Endothelial cell (in vitro differentiated cells): ENCODE measurements around the gene ITGA2. TPM values are rescaled to one million over a fixed set of nuclear protein-coding genes. Genes with fewer than 3 reads are reported as not detected.

ENCODE experiments used
- DNase-seq: peaks from one replicate; pipeline ENCODE4 v3.0.0; 2021; ENCODE audit warnings: low spot score
- H3K27ac Mint-ChIP-seq: one replicate; pipeline ENCODE4 v1.8.0; 2021; ENCODE audit warnings: mixed read lengths, inconsistent platforms; ENCODE audit not compliant: unreplicated experiment
- H3K27me3 Mint-ChIP-seq: one replicate; pipeline ENCODE4 v1.8.0; 2021; ENCODE audit warnings: mild to moderate bottlenecking, moderate library complexity, mixed read lengths, inconsistent platforms; ENCODE audit not compliant: unreplicated experiment
- H3K36me3 Mint-ChIP-seq: one replicate; pipeline ENCODE4 v1.8.0; 2021; ENCODE audit warnings: mild to moderate bottlenecking, low read depth, mixed read lengths, inconsistent platforms; ENCODE audit not compliant: unreplicated experiment
- H3K4me1 Mint-ChIP-seq: one replicate; pipeline ENCODE4 v1.8.0; 2021; ENCODE audit warnings: mild to moderate bottlenecking, mixed read lengths, inconsistent platforms; ENCODE audit not compliant: unreplicated experiment
- H3K4me3 Mint-ChIP-seq: one replicate; pipeline ENCODE4 v1.8.0; 2021; ENCODE audit warnings: mild to moderate bottlenecking, mixed read lengths, inconsistent platforms; ENCODE audit not compliant: unreplicated experiment
- H3K9me3 Mint-ChIP-seq: one replicate; pipeline ENCODE4 v1.8.0; 2021; ENCODE audit warnings: mixed read lengths, inconsistent platforms; ENCODE audit not compliant: unreplicated experiment
- total RNA-seq: library from RNA; stranded (reverse); fragmentation: NEBNext Ultra II Directional; extraction: Animal tissue kit (Norgen Biotek cat#: 25700); gene quantifications from one replicate; pipeline ENCODE4 v1.2.1, GENCODE V29; 2021; ENCODE audit not compliant: unreplicated experiment
- TF ChIP-seq, protein P1 (sequence below): fragments of 200-600 bp; sonication (generic); IDR thresholded peaks from one replicate; pipeline ENCODE4 v1.5.0; 2021; ENCODE audit warnings: antibody characterized with exemption; ENCODE audit not compliant: unreplicated experiment

ITGA2 gene
- total RNA-seq, 1 donor from 2014 or later = 15.1 TPM

DNA sequence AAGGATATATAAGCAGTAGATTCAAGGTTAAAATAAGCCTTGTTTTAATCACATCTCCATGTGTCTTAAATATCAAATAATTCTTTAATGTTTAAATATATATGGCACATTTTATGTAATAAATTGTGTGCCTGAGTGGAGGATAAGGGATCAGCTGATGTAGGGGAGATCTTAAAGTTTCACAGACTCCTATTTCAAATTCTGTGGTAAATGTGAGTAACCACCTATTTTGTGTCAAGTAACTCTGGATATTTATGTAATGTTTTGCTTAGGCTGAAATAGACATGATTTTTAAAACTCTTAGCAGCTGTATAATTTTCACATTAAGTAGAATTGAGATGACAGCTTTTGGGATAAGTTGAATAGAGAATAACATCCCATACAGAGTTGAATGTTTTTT, 41.3 kb upstream of the ITGA2 start:
- H3K9me3 Mint-ChIP-seq = no peaks in the 10 kb centered on the region
- H3K4me1 Mint-ChIP-seq = no peaks in the 10 kb centered on the region
- no peak overlapping the region for H3K27ac Mint-ChIP-seq
- no peaks in the 10 kb centered on the region for H3K27me3 Mint-ChIP-seq
- H3K4me3 Mint-ChIP-seq = no peak overlapping the region
- peaks cover 5% of the 10 kb centered on the region for H3K36me3 Mint-ChIP-seq
- no peak for DNase-seq
- TF ChIP-seq, protein P1, sequence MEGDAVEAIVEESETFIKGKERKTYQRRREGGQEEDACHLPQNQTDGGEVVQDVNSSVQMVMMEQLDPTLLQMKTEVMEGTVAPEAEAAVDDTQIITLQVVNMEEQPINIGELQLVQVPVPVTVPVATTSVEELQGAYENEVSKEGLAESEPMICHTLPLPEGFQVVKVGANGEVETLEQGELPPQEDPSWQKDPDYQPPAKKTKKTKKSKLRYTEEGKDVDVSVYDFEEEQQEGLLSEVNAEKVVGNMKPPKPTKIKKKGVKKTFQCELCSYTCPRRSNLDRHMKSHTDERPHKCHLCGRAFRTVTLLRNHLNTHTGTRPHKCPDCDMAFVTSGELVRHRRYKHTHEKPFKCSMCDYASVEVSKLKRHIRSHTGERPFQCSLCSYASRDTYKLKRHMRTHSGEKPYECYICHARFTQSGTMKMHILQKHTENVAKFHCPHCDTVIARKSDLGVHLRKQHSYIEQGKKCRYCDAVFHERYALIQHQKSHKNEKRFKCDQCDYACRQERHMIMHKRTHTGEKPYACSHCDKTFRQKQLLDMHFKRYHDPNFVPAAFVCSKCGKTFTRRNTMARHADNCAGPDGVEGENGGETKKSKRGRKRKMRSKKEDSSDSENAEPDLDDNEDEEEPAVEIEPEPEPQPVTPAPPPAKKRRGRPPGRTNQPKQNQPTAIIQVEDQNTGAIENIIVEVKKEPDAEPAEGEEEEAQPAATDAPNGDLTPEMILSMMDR = no peak

DNA sequence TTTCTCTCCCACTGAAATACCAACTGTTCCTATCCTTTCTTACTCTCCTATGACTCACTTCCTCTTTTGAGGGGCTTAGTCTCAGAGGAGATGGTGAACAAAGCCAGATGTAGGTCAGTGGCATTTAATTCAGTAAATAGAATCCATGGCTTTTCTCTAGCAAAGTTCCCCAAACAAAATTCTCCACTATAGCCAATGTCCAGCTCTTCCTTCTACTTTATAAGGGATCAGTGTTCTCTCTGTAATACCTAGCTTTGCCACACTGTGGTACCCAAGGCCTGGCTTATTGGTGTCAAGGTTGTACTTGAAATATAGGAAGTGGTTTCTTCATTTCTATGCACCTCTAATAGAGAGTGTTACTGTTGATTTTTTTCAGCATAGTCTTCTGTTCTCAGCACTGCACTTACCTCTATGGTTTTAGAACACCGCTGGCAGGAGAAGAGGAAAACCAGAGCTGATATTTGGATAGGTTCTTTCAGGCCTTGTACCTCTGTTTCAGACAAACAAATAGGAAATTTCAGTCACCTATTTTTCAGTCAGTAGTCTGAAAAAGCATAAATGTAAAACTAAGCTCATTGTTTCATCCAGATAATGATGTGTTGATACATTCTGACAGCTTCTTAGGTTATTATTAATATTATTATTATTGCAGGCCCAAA, 40.6 kb upstream of the ITGA2 start:
- no peaks in the 10 kb centered on the region for H3K9me3 Mint-ChIP-seq
- TF ChIP-seq, protein P1 = peak; percentile 43
- H3K27ac Mint-ChIP-seq = no peak overlapping the region
- H3K4me3 Mint-ChIP-seq = no peak overlapping the region
- peak; percentile 63 for DNase-seq
- H3K4me1 Mint-ChIP-seq = no peaks in the 10 kb centered on the region
- H3K36me3 Mint-ChIP-seq = no peaks in the 10 kb centered on the region
- no peaks in the 10 kb centered on the region for H3K27me3 Mint-ChIP-seq

DNA sequence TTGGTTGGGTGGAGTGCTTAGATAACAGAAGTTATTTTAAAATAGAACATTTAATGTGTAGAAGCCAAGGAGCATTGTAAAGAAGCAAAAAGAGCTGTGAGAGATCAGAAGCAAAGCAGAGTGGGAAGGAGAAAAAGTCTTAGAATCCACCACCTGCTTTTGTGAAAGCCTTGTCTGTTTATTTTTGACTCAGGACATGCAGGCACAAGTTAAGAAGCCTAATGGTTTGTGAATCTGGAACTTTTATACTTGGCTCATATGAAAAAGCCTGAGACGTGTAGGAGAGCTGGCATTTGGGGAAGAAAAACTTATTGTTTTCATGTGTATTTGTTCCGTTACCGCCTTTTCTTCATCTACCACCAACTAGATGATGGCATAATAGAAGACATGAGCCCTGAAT, 38.5 kb upstream of the ITGA2 start:
- Mint-ChIP-seq H3K4me1 (no peaks in the 10 kb centered on the region), H3K36me3 (no peaks in the 10 kb centered on the region), H3K27me3 (no peaks in the 10 kb centered on the region), H3K9me3 (no peaks in the 10 kb centered on the region), H3K4me3 (no peak overlapping the region), H3K27ac (no peak overlapping the region)
- TF ChIP-seq, protein P1 = no peak
- DNase-seq = no peak

DNA sequence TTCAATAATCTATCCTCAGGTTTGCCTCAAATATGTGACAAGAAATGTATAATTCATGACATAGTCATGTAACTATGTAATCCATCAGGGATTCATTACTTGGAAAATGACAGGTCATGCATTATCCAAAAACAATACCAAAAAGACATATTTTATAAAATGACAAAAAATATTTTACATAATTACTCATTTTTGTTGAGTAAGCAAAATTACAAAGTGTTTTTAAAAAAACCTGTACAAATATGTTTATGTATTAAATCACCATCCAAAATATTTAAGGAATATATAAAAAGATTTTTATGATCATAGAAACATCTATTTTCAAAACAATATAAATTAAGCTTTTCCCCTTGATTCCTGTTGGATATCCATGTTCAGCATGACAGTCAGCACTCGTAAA, 36.7 kb upstream of the ITGA2 start:
- TF ChIP-seq, protein P1 = no peak
- Mint-ChIP-seq H3K9me3 (no peaks in the 10 kb centered on the region), H3K36me3 (no peaks in the 10 kb centered on the region), H3K27ac (no peak overlapping the region), H3K27me3 (no peaks in the 10 kb centered on the region), H3K4me3 (no peak overlapping the region), H3K4me1 (no peaks in the 10 kb centered on the region)
- no peak for DNase-seq

DNA sequence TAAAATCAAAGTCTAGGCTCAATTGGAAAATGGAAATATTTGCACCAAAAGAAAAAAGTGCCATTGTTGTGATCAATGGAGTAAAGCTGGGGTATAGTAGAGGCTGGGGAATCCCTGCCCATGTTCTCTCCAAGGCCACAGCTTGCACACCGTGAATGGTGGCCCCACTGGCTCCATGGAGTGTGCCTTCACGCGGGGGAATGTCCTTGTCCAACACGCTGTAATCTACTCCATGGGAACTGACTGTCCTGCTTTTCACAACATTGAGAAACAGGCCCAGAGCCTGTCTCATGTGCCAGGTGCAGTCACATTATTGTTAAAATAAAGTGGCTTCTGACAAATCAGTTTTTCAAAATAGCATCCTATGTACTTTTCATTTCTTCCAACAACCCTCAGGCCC, 33.1 kb upstream of the ITGA2 start:
- no peak for DNase-seq
- no peaks in the 10 kb centered on the region for H3K4me1 Mint-ChIP-seq
- no peaks in the 10 kb centered on the region for H3K27me3 Mint-ChIP-seq
- H3K9me3 Mint-ChIP-seq = no peaks in the 10 kb centered on the region
- no peaks in the 10 kb centered on the region for H3K36me3 Mint-ChIP-seq
- no peak overlapping the region for H3K4me3 Mint-ChIP-seq
- TF ChIP-seq, protein P1 = no peak
- H3K27ac Mint-ChIP-seq = no peak overlapping the region
